ENCODE measurements around the gene RPL38. TPM values are rescaled to one million over a fixed set of nuclear protein-coding genes. Genes with fewer than 3 reads are reported as not detected.

RPL38 gene
- polyA plus RNA-seq, 1 experiment, result 1,841 TPM

- POLR2A ChIA-PET, result no interaction called here
- Histone ChIP-seq H3K4me3 (ENCODE audit: low read depth, low read length) (no peak overlapping the region), H3K36me3 (ENCODE audit: control insufficient read depth, insufficient read depth, low read length) (peaks cover 10% of the 10 kb centered on the region), H3K27me3 (ENCODE audit: control insufficient read depth, insufficient read depth, low read length) (no peaks in the 10 kb centered on the region)
- peak; percentile 99 for TF ChIP-seq CTCF (IDR thresholded peaks at IDR 0.05; ENCODE audit: insufficient read depth, low read depth, low read length)
- no peak for DNase-seq (ENCODE audit: low read depth)
- CTCF ChIA-PET, result interaction anchor here (1.0 to 1.6 kb wide), 6 partner anchors 8 to 602 kb away, joined by 3 to 7 read pairs (median 3); no protein-coding TSS in a partner anchor
These were observed 7.0 kb downstream of the RPL38 start for GRCh38 chr17:74210191-74211140.

GRCh38 chr17:74211141-74211911, 7.8 kb downstream of the RPL38 start:
- DNase-seq (ENCODE audit: low read depth), result no peak
- Histone ChIP-seq H3K36me3 (ENCODE audit: control insufficient read depth, insufficient read depth, low read length) (peaks cover 8% of the 10 kb centered on the region), H3K4me3 (ENCODE audit: low read depth, low read length) (no peak overlapping the region), H3K27me3 (ENCODE audit: control insufficient read depth, insufficient read depth, low read length) (no peaks in the 10 kb centered on the region)
- CTCF ChIA-PET, result interaction anchor here (1.0 to 1.6 kb wide), 5 partner anchors 9 to 246 kb away, joined by 3 to 7 read pairs (median 3); no protein-coding TSS in a partner anchor
- POLR2A ChIA-PET, result interaction anchor here (0.7 kb wide), 1 partner anchor 475 kb away, joined by 3 read pairs; no protein-coding TSS in a partner anchor
- TF ChIP-seq CTCF (IDR thresholded peaks at IDR 0.05; ENCODE audit: insufficient read depth, low read depth, low read length), result no peak

GRCh38 chr17:74211912-74212208, 8.4 kb downstream of the RPL38 start:
- Histone ChIP-seq H3K36me3 (ENCODE audit: control insufficient read depth, insufficient read depth, low read length) (peaks cover 8% of the 10 kb centered on the region), H3K4me3 (ENCODE audit: low read depth, low read length) (peak overlapping the region; percentile 46), H3K27me3 (ENCODE audit: control insufficient read depth, insufficient read depth, low read length) (no peaks in the 10 kb centered on the region)
- no peak for DNase-seq (ENCODE audit: low read depth)
- POLR2A ChIA-PET, result interaction anchor here (0.7 kb wide), 1 partner anchor 474 kb away, joined by 3 read pairs; no protein-coding TSS in a partner anchor
- CTCF ChIA-PET, result interaction anchor here (1.6 to 4.0 kb wide), 2 partner anchors 8 to 12 kb away, joined by 7 to 21 read pairs; partner anchors contain the start of gene RPL38
- TF ChIP-seq CTCF (IDR thresholded peaks at IDR 0.05; ENCODE audit: insufficient read depth, low read depth, low read length), result no peak

- peaks cover 8% of the 10 kb centered on the region for H3K36me3 ChIP-seq (ENCODE audit: control insufficient read depth, insufficient read depth, low read length)
- POLR2A ChIA-PET, result interaction anchor here (0.7 kb wide), 2 partner anchors 8 to 474 kb away, joined by 3 read pairs; no protein-coding TSS in a partner anchor
- H3K27me3 ChIP-seq (ENCODE audit: control insufficient read depth, insufficient read depth, low read length), result no peaks in the 10 kb centered on the region
- no peak for DNase-seq (ENCODE audit: low read depth)
- TF ChIP-seq CTCF (IDR thresholded peaks at IDR 0.05; ENCODE audit: insufficient read depth, low read depth, low read length), result no peak
- CTCF ChIA-PET, result interaction anchor here (0.7 to 4.0 kb wide), 5 partner anchors 8 to 149 kb away, joined by 3 to 21 read pairs (median 6); partner anchors contain the start of genes BTBD17 and RPL38
- peak overlapping the region; percentile 46 for H3K4me3 ChIP-seq (ENCODE audit: low read depth, low read length)
These were observed 8.9 kb downstream of the RPL38 start for GRCh38 chr17:74212209-74212912.

Data from BJ (cell line).